Osteocyte (in vitro differentiated cells): Measurements from ENCODE around the gene SLC30A7. TPM values are rescaled to one million over a fixed set of nuclear protein-coding genes. Genes with fewer than 3 reads are reported as not detected.

Experiments used
- DNase-seq: peaks from one replicate; pipeline ENCODE4 v3.0.0; 2021; ENCODE audit warnings: mixed read lengths; ENCODE audit not compliant: unreplicated experiment; ENCODE audit errors: extremely low spot score
- H3K27ac Mint-ChIP-seq: one replicate; pipeline ENCODE4 v1.8.0; 2021; ENCODE audit warnings: mild to moderate bottlenecking, mixed read lengths; ENCODE audit not compliant: unreplicated experiment
- H3K27me3 Mint-ChIP-seq: one replicate; pipeline ENCODE4 v1.8.0; 2021; ENCODE audit warnings: mixed read lengths; ENCODE audit not compliant: unreplicated experiment
- H3K36me3 Mint-ChIP-seq: one replicate; pipeline ENCODE4 v1.8.0; 2021; ENCODE audit warnings: mixed read lengths; ENCODE audit not compliant: unreplicated experiment
- H3K4me1 Mint-ChIP-seq: one replicate; pipeline ENCODE4 v1.8.0; 2021; ENCODE audit warnings: mixed read lengths; ENCODE audit not compliant: unreplicated experiment
- H3K4me3 Mint-ChIP-seq: one replicate; pipeline ENCODE4 v1.8.0; 2021; ENCODE audit warnings: mild to moderate bottlenecking, moderate library complexity, mixed read lengths; ENCODE audit not compliant: unreplicated experiment
- H3K9me3 Mint-ChIP-seq: one replicate; pipeline ENCODE4 v1.8.0; 2021; ENCODE audit warnings: mixed read lengths; ENCODE audit not compliant: unreplicated experiment
- CTCF ChIP-seq: fragments of 200-600 bp; sonication (generic); IDR thresholded peaks from 2 replicates; pipeline ENCODE4 v1.5.0; 2021; ENCODE audit warnings: antibody characterized with exemption, mild to moderate bottlenecking, moderate library complexity
- total RNA-seq: library from RNA; stranded (reverse); gene quantifications from 2 replicates; pipeline ENCODE4 v1.2.1, GENCODE V29; 2021

Gene SLC30A7
- total RNA-seq, 1 donor from 2014 or later: 38.3 TPM

DNA sequence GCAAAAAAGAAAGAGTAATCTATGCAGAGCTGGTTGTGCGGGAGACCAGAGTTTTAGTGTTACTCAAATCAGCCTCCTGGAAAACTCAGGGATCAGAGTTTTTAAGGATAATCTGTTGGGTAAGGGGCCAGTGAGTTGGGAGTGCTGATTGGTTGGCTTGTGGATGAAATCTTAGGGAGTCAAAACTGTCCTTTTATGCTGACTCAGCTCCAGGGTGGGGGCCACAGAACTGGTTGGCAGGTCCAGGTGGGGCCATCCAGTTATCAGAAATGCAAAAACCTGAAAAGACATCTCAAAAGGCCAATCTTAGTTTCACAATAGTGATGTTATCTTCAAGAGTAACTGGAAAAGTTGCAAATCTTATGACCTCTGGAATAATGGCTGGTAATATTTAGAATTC is 4.5 kb upstream of the SLC30A7 start:
- peaks cover 4% of the 10 kb centered on the region for H3K9me3 Mint-ChIP-seq
- no peaks in the 10 kb centered on the region for H3K27me3 Mint-ChIP-seq
- H3K27ac Mint-ChIP-seq: no peak overlapping the region
- TF ChIP-seq CTCF: no peak
- H3K4me1 Mint-ChIP-seq: peaks cover 22% of the 10 kb centered on the region
- no peak overlapping the region for H3K4me3 Mint-ChIP-seq
- H3K36me3 Mint-ChIP-seq: peaks cover 14% of the 10 kb centered on the region
- DNase-seq: no peak

DNA sequence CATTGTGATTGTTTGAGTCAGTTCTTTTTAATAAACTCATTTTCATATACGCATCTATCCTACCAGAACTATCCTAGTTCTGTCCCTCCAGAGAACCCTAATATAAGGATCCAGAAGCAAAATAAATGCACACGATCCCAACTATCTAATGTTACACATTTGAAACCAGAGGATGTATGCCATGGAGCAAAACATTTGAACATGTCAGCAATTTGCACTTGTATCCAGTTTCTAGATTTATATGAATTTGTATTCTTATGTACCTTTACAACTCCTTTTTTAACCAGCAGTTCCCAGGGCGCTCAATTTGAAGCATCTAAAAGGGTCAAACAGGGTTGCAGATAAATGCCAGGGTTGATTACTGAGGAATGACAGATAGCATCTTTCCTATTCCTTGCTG is 3.3 kb upstream of the SLC30A7 start:
- no peak for DNase-seq
- TF ChIP-seq CTCF: no peak
- Mint-ChIP-seq H3K36me3 (peaks cover 14% of the 10 kb centered on the region), H3K4me3 (no peak overlapping the region), H3K27ac (no peak overlapping the region), H3K4me1 (peaks cover 31% of the 10 kb centered on the region), H3K9me3 (peaks cover 4% of the 10 kb centered on the region), H3K27me3 (no peaks in the 10 kb centered on the region)

DNA sequence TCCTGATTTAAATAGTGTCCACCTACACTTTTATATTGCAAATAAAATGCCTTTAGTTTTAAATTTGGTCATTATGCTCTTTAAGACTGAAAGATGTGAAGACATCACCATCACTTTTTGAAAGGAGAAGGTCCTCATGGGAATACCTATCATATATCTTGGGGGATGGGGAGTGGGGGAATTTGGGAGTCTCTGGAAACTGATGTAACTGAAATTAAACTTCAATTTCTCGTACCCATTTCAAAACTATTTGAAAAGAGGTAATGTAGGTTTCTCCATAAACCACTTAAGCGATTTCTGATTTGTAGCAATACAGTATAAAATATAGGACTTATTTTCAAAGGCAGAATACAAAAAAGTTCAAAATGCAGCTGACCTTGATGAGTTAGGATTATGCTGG is 2.2 kb upstream of the SLC30A7 start:
- Mint-ChIP-seq H3K4me3 (peak overlapping the region; percentile 100), H3K4me1 (peaks cover 38% of the 10 kb centered on the region), H3K9me3 (peaks cover 4% of the 10 kb centered on the region), H3K27me3 (no peaks in the 10 kb centered on the region), H3K36me3 (peaks cover 11% of the 10 kb centered on the region), H3K27ac (peak overlapping the region; percentile 97)
- no peak for DNase-seq
- no peak for TF ChIP-seq CTCF

DNA sequence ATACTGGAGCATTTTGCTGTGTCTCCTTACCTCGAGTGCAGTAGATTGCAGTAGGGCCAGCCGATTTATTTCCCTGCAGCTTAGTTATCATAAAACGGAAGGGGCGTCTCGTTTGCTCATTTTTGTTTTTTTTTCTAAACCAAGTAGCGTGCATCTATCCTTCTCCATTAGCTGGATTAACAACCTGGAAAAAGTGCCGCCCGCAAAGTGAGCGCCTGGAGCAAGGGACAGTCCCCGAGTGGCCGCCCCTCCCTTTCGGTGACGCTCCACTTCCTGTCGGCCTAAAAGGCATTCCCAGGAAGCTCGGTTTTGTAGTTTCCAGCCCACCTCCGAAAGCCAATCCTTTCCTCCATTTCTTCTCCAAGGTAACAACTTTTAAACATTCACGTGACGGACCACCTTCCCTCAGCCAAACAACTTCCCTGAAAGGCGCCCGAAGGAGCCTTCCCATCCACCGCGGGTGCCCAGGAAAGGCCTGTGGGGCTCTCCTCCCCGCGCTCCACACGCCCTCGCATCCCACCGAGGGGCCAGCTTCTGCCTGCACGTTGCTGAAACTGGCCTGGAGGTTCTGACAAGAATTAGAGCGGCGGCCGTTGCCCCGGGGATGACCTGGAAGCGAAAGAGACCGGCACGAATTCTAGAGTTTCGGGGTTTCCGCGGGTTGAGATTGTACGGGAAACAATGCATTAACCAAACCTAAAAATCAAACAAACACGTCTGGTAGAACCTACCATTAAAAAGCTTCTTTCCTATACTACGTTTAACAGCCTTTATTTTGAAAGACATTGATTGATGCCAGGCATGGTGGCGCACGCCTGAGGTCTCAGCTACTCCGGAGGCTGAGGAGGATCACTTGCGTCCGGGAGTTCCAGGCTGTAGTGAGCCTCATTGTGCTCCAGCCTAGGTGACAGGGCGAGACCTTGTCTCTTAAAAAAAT is 1.0 kb upstream of the SLC30A7 start, which contains the start of gene EXTL2:
EXTL2 (minus strand) TSS at position 240 of the 937 bp plus-strand sequence. CDS start 6,085 bp downstream, outside the sequence.
- peaks cover 18% of the 10 kb centered on the region for H3K36me3 Mint-ChIP-seq
- peak; percentile 89 for DNase-seq
- H3K9me3 Mint-ChIP-seq: peaks cover 4% of the 10 kb centered on the region
- peak within 1 kb of the TSS; percentile 97 for H3K27ac Mint-ChIP-seq
- no peak for TF ChIP-seq CTCF
- H3K27me3 Mint-ChIP-seq: no peaks in the 10 kb centered on the region
- H3K4me1 Mint-ChIP-seq: peaks cover 38% of the 10 kb centered on the region
- H3K4me3 Mint-ChIP-seq: peak within 1 kb of the TSS; percentile 100

DNA sequence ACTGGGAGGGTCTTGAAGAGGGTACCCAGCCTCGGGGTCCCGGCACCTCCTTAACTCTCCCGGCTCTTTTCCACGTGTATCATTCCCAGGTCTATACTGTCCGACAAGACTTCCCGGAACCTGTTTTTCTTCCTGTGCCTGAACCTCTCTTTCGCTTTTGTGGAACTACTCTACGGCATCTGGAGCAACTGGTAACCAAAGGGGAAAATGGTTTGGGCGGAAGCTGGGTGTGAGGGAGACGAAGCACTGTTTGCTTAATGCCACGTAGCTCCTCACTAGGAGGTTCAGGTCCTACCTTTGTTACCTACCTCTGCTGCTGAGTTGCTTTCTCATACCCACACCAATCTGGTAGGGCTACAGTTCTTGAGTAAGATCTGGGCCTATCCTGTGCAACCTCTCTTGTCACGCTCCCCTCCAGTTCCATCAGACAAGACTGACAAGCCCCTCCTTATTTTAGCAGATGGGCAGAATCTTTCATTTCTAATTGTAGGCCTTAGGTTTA is 642 bp downstream of the SLC30A7 start:
- no peaks in the 10 kb centered on the region for H3K27me3 Mint-ChIP-seq
- no peak for TF ChIP-seq CTCF
- peak overlapping the region; percentile 97 for H3K27ac Mint-ChIP-seq
- peaks cover 18% of the 10 kb centered on the region for H3K36me3 Mint-ChIP-seq
- peak overlapping the region; percentile 100 for H3K4me3 Mint-ChIP-seq
- no peak for DNase-seq
- H3K9me3 Mint-ChIP-seq: no peaks in the 10 kb centered on the region
- H3K4me1 Mint-ChIP-seq: peaks cover 38% of the 10 kb centered on the region
